ENCODE results near the gene CFP.
"Not testable (repeated sequence)": the region's sequence is repeated elsewhere in the genome, so short reads cannot be mapped to it uniquely, and the experiment has no call there.

The CFP gene

DNA sequence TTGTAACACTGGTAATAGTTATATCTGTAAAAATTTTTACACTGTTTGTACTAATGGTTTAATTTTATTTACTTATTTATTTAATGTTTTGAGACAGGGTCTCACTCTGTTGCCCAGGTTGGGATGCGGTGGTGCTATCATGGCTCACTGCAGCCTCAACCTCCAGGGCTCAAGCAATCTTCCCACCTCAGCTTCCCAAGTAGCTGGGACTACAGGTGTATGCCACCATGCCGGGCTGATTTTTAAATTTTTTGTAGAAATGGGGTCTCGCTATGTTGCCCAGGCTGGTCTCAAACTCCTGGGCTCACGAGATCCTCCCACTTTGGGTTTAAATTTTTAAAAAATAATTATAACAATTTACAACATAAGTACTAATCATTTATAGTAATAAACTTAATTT is 26.6 kb downstream of the CFP start:
- DNase-seq (ENCODE audit: low spot score) = not testable (repeated sequence)

DNA sequence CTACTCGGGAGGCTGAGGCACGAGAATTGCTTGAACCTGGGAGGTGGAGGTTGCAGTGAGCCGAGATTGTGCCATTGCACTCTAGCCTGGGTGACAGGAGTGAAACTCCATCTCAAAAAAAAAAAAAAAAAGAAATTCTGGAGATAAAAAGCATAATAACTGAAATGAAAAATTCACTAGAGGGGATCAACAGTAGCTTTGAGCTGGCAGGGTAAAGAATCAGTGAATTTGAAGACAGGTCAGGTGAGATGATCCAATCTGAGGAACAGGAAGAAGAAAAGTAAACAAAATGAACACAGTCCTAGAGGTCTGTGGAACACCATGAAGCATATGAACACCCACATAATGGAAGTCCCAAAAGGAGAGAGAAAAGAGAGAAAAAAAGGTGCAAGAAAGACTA is 32.5 kb downstream of the CFP start:
- DNase-seq (ENCODE audit: low spot score) = no peak

DNA sequence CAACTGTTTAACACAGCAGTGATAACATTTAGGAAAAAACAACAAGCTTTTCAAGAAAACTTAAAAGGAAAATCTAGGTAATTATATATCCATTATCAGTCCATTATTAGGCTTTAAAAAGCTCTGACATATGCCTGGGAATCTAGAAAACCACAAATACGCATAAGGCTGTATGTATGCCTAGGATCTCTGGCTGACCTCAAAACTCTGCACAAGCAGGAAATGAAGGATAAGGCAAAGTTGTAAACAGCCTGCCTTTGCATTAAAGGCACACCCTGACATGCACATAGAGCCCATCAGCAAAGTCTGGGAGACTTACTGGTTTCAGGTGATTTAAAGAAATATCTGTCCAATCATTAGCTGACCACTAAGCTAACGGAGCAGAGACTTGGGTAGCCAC is 33.5 kb downstream of the CFP start:
- no peak for DNase-seq (ENCODE audit: low spot score)

DNA sequence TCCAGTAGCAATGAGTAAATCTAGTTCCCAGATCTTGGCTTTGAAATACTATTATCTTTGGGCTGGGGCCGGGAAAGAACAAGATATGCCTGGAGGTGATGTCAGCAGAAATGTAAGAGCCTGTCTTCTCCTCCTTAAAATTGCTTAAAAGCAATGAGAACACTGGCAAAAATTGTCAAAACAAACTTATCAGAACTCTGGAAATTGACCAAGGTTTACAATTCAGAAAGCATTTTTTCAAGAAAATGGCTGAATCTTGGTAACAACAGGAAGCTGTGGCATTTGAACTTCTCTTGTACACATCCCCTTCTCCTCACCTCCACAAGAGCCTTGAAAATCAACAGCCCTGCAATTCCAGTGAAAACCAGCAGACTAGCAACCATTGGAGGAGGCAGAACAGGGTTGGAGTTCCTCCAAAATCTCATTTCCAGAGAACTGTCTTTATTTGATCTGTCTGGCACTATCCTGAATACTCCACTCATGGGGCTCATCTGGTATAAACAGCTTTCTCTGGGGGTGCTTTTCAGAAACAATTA is 33.9 kb downstream of the CFP start:
- DNase-seq (ENCODE audit: low spot score) = peak; percentile 53

DNA sequence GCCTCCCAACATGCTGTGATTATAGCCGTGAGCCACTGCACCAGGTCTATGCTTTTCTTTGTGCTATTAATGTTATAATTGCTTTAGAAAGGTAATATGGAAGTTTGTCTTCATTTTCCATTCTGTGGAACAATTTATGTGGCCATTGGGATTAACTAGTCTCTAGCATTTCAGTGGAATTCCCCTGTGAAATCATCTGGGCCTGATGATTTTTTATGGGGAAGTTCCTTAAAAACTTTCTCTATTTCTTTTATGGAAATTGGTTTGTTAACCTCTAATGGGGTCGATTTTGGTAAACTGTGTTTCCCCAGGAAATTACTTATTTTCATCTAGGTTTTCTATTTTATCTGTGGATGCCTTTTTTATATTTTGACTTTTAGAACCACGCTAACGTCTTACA is 36.2 kb downstream of the CFP start:
- DNase-seq (ENCODE audit: low spot score) = no peak

DNA sequence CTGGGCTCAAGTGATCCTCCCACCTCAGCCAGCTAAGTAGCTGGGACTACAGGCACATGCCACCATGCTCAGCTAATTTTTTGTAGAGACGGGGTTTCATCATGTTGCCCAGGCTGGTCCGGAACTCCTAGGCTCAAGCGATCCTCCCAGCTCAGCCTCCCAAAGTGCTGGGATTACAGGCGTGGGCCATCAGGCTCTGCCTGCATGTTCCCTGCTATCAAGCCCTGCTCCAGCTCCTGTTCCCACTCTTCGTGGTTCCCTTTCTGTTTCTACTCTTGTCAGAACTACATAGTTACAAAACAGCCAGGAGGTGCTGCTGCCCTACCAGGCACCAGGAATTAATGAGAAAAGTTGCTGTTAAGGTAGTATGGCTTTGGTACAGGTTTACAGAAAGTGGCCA is 38.7 kb downstream of the CFP start:
- DNase-seq (ENCODE audit: low spot score) = no peak

DNA sequence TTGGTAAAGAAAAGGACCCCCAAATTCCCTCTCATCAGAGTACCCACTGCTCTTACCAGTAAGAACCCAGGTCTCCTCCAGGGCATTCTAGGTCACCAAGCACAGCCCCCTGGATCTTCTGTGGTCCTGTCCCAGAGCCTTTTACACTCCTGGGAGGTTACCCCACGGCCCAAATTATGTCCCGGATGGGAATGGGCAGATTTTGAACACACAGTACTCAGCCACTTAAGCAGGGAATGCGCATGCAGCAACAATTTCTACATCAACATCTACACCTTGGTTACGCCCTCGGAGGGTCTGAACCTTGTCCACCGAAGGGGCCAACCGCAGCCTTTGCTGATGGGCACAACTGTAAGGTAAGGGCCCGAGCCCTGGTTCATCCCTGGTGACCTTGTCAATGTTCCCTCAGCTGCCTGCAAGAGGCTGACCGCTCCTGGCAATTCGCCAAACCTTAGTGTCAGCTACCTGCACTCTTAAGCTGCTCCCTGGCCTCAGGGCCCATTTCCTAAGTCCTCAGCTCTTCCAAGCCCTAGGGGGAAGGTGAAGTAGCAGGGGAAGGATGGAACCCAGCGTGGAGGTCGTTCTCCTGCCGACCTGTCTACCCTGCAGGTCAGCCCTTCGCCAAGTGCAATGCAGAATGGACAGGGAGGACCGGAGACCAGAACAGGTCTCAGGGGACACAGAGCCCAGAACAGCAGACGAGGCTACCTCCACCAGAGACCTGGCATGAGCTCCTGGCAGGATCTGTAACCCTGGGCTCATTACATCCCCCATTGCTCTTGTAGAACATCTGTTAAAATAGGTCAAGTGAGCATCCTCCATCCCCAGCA is 41.6 kb downstream of the CFP start:
- DNase-seq (ENCODE audit: low spot score) = no peak

DNA sequence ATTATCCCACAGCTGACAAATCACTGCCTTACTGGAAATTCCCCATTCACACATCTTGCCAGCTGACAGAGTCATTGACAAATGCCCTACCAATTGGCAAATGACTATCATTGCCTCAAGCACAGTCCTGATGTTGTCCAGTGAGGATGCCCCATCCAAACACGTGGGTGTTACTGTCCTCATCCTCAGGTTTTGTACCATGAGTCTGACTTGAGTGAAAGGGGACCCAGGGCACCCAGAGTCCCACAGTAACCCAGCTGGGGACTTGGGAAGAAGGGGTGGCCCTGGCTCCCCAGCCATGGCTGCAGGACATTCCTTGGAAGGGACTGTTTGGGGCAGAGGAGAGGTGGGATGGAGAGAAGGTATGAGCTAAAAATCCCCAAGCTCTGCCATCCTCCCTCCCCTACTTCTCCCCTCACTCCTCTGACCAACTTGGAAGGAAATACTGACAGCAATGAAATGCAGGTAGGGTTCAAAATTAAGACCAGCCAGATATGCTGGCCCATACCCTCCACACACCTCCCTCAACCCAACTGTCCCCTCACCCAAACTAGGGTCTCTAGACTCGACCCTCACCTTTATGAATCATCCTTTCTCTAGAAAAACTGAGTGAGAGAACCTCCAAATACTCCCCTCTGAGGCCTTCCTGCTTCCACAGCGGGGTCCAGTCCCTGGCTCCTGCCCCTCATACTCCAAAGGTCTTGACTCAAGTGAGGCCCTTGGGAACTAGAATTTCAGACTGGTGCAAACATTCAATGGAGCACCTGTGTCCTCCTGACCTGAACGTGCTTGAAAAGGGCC is 42.4 kb downstream of the CFP start:
- DNase-seq (ENCODE audit: low spot score) = no peak

DNA sequence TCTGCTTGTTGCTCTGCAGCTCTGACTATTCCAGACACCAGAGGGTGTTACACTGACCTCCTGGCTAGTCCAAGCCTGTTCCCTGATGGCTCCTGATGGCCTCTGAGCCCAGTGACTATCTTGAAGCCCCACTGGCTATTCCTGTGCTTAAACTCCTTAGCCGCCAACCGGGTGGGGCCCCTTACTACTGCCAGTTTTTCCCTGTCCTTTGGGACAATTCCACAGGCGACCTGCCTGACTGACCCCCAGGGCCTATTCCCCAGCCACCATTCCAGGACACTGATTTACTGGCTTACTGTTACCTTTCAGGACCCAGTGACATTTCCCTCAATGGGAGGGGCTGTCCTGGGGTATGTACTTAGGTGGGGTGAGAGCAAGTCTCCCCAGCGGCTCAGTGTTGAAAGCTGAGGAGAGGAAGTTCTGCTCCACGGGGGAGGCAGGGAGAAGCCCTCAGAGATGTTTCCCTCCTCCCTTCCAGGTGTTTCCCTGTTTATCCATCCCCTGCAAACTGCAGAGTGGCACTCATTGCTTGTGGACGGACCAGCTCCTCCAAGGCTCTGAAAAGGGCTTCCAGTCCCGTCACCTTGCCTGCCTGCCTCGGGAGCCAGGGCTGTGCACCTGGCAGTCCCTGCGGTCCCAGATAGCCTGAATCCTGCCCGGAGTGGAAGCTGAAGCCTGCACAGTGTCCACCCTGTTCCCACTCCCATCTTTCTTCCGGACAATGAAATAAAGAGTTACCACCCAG is 43.5 kb downstream of the CFP start:
- DNase-seq (ENCODE audit: low spot score) = no peak

DNA sequence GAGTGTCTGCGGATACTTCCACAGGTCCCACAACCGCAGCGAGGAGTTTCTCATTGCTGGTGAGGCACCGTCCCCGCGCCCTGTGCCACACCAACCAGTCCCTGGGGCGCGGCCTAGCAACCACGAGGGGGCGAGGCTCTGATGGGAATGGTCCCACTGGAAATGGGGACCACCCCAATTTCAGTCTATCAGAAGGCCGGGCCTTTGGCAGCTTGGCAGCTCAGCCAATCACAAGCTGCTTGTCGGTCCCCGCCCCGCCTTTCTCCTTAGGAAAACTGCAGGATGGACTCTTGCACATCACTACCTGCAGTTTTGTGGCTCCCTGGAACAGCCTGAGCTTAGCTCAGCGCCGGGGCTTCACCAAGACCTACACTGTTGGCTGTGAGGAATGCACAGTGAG is 44.5 kb downstream of the CFP start:
- no peak for DNase-seq (ENCODE audit: low spot score)

DNA sequence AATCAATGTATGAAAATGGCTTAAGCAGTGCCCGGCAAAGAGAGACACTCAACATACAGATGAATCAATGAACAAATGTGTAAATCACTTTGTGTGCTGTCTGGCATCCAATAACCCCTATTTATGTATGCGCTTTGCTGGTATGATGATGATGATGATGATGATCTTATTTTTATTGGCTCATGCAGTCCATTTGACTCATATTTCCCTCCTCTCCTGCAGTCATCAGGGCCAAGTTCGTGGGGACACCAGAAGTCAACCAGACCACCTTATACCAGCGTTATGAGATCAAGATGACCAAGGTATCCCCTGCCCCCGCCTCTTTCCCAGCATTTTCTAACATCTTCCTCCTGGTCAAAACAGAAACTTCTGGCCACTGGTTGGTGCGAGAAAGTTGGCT is 45.0 kb downstream of the CFP start:
- no peak for DNase-seq (ENCODE audit: low spot score)

DNA sequence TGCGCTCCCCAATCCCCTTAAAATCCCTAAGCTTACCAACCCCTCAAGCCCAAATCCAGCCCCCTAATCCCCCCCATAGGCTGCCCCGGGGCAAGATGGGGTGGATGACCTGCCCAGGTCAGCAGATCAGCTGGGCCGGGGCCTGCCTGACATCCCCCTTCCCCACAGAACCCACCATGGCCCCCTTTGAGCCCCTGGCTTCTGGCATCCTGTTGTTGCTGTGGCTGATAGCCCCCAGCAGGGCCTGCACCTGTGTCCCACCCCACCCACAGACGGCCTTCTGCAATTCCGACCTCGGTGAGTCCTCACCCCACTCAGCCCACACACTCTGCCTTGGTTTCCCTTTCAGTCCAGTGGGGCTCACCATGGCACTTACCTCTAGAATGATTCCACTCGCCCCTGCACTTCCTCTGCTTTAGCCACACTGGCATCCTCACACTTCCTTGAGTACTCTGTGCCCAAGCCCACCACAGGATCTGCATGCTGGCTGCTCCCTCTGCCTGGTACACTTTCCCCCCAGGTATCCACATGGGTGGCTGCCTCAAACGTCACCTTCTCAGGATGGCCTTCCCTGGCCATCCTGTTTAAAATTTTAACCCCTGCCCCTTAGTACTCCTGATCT is 46.4 kb downstream of the CFP start:
- peak; percentile 3 for DNase-seq (ENCODE audit: low spot score)

DNA sequence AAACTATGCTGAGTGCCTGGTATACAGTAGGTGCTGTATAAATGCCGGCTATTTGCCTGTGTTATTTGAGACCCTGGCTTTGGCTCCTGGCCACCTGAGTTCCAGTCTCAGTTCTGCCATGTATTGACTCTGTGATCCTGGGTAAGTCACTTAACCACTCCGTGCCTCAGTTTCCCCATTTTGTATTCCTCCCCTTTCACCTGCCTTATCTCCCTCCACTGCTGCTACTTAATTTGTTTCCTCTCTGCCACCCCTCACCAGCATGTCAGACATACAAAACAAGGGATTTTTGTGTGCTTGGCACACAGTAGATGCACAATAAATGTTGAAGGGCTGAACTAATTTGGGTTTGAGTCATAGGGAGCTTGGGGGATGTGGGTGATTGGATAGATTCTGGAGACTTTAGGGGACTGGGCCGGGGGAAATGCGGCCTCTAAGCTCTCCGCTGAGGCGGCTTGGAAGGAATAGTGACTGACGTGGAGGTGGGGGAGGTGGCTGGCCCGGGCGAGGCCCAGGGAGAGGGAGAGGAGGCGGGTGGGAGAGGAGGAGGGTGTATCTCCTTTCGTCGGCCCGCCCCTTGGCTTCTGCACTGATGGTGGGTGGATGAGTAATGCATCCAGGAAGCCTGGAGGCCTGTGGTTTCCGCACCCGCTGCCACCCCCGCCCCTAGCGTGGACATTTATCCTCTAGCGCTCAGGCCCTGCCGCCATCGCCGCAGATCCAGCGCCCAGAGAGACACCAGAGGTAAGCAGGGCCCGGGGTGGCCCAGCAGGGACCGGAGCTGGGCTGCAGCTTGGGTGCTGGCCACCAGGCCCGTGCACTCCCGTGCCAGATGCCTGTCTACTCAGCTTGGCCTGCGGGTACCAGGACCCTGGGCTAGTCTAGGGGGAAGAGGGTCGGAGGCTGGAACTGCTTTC is 47.7 kb downstream of the CFP start, which contains the start of gene TIMP1:
Gene TIMP1, plus strand, starts transcription at position 706 of the 917 bp plus-strand sequence. CDS start 980 bp downstream, outside the sequence.
- peak; percentile 84 for DNase-seq (ENCODE audit: low spot score)

DNA sequence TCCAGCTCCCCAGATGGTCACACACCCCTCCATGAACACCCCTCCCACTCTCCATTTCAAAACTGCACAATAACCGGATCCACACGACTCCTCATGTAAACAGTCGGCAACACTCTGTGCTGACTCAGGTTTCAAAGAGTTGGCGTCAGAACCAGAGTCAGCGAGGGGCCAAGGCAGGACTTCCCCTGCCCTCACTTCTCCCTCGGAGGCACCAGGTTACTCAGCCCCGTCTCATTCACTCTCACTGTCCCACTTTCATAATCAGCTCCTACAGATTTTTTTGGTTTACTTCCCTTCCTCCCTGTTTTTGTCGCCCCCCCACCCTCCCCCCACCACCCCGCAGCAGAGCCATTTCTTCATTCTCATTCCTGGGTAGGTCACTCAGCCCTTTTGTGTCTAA is 50.2 kb downstream of the CFP start:
- DNase-seq (ENCODE audit: low spot score) = no peak

DNA sequence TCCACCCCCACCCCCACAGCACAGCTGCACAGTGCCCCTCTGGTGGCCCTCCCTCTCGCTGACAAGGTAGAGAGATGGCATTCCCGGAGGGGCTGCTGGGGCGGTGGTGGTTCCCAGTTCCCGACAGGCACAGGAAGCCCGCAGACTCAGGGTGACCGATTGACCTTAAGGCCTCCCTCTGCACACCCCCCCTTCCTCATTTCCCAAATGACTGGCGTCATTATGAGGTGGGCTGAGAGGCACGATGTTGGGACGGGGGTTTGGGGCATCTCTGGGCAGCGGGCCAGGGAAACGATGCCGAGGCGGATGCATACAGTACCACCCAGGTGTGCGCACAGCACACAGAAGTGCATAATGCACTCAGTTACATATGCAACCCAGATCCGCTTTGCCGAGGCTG is 51.0 kb downstream of the CFP start:
- DNase-seq (ENCODE audit: low spot score) = no peak

DNA sequence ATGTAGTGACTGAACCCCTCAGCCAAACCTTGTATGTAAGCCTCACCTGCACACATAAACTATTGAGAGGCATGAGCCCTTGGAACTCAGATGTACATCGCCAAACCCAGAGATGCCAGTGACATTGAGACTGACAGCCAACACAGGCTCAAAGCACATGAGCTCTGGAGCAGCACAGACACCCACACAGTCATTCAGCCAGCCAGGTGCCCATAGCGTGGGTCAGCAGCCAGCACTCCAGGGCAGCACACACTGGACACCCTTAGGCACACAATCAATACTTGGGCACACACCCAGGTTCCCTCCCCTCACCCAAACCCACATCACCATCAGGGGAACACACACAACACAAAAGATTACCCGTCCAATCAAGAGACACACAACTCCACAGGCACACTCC is 51.8 kb downstream of the CFP start:
- no peak for DNase-seq (ENCODE audit: low spot score)

DNA sequence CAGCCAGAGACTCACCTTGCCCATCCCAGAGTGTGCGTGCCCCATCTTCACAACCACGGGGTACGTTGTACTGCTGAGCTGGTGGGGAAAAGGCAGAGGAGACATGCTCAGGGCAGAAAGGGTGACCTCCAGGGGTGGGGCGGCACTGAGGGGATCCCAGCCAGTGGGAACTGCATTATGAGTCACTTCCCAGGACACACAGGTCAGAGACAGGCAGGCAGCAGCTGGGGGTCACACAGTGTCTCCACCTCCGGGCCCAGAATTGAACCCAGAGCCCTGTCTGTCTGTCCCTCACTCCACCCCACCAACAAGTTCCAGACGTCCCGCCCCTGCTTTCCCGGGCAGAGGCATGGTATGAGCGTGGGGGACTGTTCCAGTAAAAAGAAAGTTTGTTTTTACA is 52.3 kb downstream of the CFP start:
- DNase-seq (ENCODE audit: low spot score) = no peak

DNA sequence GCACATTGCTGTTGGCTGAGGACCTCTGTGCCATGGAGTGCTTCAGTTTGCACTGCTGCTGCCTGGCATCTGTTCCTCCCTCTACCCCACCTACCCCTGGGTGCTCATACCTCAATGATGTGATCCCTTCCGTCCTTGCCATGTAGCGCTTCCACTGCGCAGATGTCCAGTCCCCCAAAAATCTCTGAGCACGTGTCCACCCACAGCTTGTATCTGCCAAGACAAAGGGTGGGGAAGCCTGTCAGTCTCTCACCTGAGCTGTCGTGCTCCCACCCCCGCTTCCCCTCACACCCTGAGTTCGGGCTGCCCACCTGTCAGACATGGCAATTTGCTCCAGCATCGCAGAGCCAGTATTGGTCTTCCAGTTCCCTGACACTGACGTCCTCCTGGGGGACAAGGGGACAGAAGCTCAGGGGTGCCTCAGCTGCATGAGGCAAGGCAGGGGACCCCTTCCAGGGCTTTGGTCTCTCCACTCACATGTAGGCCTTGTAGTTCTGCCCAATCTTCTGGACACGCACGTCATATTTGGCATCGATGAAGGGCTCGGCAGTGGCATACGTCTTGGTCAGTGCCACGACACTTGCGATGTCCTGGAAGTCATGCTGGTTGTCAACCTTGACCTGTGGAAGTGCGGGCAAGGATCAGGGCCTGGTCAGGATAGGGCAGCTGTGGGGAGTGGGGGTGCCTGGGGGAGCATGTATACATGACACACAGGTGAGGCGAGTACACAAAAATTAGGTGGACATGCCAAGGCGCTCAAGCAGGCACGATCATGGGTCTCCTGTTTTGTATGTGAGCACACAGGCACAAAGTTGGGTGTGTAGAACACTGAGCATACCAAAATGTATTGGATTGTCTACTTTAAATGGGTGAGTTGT is 53.5 kb downstream of the CFP start:
- no peak for DNase-seq (ENCODE audit: low spot score)

DNA sequence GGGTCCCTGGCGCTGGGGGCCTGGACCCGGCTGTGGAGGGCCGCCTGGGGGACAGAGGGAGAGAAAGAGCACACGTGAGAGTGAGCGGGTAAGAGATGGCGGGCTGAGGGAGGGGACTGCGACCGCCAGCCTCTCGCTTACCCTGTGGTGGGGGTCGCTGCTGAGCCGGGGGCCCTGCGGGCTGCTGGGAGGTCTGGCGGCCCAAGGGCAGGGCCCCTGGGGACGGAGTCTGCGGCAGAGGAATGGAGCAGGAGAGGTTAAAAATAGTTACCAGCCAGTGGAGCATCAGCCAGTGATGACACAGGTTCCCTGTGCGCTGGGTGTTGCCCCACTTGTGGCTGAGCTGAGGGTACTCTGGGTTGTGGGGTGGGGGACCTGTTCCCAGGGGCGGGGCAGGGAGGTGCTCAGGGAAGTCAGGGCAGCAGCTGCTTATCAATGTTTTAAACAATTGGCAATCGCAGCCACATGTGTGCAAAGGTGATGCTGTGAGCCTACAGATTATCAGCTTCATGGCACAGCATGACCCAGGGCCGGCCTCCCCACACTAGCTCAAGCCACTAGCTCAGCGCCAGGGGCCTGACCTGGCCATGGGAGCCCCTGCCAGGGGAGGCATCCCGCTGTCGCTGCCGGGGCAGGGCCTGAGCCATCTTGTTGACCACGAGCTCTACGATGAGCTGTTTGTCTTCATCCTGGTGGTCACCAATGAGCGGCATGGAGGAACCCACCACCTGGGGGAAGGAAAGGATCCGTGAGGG is 55.0 kb downstream of the CFP start:
- no peak for DNase-seq (ENCODE audit: low spot score)

All from hepatic stellate cell (primary cell).